ENCODE results near the gene ZBTB7C. TPM values are rescaled to one million over a fixed set of nuclear protein-coding genes. Genes with fewer than 3 reads are reported as not detected.

Gene ZBTB7C
- total RNA-seq, 1 donor from 2014 or later, result 0.11 TPM

DNA sequence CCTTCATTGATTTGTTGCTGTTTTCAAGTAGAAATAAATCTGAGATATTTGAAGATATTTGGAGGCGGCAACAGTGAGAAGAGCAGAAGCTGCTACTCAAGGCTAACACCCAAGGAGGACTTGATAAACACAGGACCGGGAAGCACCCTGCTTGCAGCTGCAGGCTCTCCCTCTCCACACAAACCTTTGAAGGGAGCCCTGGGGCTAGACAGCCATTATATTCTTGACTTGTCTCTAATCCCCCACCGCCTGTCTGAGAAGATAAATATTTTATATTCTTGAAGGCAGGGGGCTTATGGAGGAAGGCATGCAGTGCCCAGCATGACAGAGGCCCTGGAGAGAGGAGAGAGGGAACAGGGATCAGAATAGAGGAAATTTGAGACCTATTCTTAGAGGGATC, 427.9 kb downstream of the ZBTB7C start:
- H3K4me1 Mint-ChIP-seq (ENCODE audit: unreplicated experiment), result peaks cover 4% of the 10 kb centered on the region
- H3K9me3 Mint-ChIP-seq (ENCODE audit: unreplicated experiment), result no peaks in the 10 kb centered on the region
- H3K27me3 Mint-ChIP-seq (ENCODE audit: unreplicated experiment), result peaks cover 4% of the 10 kb centered on the region
- no peak for DNase-seq (ENCODE audit: extremely low spot score, unreplicated experiment)
- H3K4me3 Mint-ChIP-seq (ENCODE audit: unreplicated experiment), result no peak overlapping the region
- TF ChIP-seq, protein P1, sequence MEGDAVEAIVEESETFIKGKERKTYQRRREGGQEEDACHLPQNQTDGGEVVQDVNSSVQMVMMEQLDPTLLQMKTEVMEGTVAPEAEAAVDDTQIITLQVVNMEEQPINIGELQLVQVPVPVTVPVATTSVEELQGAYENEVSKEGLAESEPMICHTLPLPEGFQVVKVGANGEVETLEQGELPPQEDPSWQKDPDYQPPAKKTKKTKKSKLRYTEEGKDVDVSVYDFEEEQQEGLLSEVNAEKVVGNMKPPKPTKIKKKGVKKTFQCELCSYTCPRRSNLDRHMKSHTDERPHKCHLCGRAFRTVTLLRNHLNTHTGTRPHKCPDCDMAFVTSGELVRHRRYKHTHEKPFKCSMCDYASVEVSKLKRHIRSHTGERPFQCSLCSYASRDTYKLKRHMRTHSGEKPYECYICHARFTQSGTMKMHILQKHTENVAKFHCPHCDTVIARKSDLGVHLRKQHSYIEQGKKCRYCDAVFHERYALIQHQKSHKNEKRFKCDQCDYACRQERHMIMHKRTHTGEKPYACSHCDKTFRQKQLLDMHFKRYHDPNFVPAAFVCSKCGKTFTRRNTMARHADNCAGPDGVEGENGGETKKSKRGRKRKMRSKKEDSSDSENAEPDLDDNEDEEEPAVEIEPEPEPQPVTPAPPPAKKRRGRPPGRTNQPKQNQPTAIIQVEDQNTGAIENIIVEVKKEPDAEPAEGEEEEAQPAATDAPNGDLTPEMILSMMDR (IDR thresholded peaks at IDR 0.05), result no peak
- no peak overlapping the region for H3K27ac Mint-ChIP-seq (ENCODE audit: unreplicated experiment)
- H3K36me3 Mint-ChIP-seq (ENCODE audit: unreplicated experiment), result no peaks in the 10 kb centered on the region

DNA sequence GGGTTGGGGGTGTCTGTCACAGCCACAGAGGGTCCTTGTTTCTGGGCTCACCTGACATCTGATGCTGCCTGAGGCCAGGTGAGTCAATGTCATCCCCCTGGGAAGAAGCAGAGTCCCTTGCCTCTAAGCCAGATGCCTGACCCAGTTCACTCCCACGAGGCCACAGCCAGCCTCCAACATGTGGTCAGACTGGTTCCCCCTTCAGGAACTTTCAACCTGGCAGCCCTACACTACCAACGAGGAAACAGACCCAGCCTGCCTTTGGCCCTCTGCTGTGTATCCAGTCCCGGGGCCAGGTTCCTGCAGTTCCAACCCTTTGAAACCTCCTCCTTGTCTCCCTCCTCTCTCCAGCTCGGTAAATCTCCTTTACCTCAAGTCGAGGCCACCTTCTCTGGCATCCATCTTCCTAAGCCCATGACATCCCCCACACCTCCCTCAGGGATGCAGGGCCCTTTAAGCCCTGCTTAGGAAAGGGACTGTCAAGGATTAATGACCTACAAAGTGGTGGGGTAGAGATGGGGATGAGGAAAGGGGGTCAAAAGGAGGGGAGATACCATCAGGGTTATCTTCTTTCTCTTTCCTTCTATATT, 429.5 kb downstream of the ZBTB7C start:
- Mint-ChIP-seq H3K27me3 (ENCODE audit: unreplicated experiment) (peaks cover 4% of the 10 kb centered on the region), H3K27ac (ENCODE audit: unreplicated experiment) (no peak overlapping the region), H3K4me3 (ENCODE audit: unreplicated experiment) (no peak overlapping the region), H3K36me3 (ENCODE audit: unreplicated experiment) (no peaks in the 10 kb centered on the region), H3K4me1 (ENCODE audit: unreplicated experiment) (peaks cover 4% of the 10 kb centered on the region), H3K9me3 (ENCODE audit: unreplicated experiment) (no peaks in the 10 kb centered on the region)
- DNase-seq (ENCODE audit: extremely low spot score, unreplicated experiment), result no peak
- TF ChIP-seq, protein P1 (IDR thresholded peaks at IDR 0.05), result no peak

DNA sequence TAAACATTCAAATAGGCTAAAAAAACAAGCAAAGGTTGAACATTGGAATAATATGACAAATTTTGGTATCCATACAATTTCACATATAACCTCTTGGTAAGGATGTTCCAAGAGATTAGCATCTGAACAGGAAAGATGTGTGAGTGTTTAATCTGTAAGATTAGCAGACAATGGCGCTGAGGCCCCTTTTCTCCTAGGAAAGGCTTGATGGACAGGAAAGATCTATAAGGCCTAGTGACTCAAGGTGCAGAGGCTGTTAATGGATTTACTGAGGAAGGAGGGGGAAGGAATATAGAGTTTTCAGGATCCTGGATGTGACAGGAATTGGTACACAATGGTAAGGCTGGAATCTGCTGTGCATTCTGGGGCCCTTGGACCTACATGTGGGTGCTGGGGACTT, 430.6 kb downstream of the ZBTB7C start:
- H3K27me3 Mint-ChIP-seq (ENCODE audit: unreplicated experiment), result peaks cover 10% of the 10 kb centered on the region
- no peak overlapping the region for H3K4me3 Mint-ChIP-seq (ENCODE audit: unreplicated experiment)
- TF ChIP-seq, protein P1 (IDR thresholded peaks at IDR 0.05), result no peak
- H3K27ac Mint-ChIP-seq (ENCODE audit: unreplicated experiment), result no peak overlapping the region
- H3K4me1 Mint-ChIP-seq (ENCODE audit: unreplicated experiment), result peaks cover 4% of the 10 kb centered on the region
- H3K9me3 Mint-ChIP-seq (ENCODE audit: unreplicated experiment), result no peaks in the 10 kb centered on the region
- H3K36me3 Mint-ChIP-seq (ENCODE audit: unreplicated experiment), result no peaks in the 10 kb centered on the region
- no peak for DNase-seq (ENCODE audit: extremely low spot score, unreplicated experiment)

DNA sequence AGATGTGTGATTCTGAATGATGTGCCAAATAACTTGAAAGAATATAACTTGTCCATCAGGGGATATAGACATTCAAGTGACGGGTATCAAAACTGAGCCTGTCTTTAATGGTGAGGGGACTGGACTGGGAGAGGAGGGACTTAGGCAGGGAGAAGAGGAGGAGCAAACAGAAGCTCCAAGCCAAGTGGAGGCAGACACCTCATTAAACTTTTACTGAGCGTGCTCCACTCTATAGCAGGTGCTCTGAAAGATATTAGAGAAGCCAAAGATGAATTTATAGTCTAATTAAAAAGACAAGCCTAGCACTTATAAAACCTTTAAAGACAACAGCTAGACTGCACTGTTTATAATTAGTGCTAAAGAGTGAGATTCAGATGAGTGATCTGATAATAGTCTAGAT, 431.0 kb downstream of the ZBTB7C start:
- no peak for DNase-seq (ENCODE audit: extremely low spot score, unreplicated experiment)
- no peaks in the 10 kb centered on the region for H3K36me3 Mint-ChIP-seq (ENCODE audit: unreplicated experiment)
- H3K9me3 Mint-ChIP-seq (ENCODE audit: unreplicated experiment), result no peaks in the 10 kb centered on the region
- H3K4me1 Mint-ChIP-seq (ENCODE audit: unreplicated experiment), result peaks cover 5% of the 10 kb centered on the region
- no peak overlapping the region for H3K4me3 Mint-ChIP-seq (ENCODE audit: unreplicated experiment)
- H3K27me3 Mint-ChIP-seq (ENCODE audit: unreplicated experiment), result peaks cover 11% of the 10 kb centered on the region
- TF ChIP-seq, protein P1 (IDR thresholded peaks at IDR 0.05), result no peak
- H3K27ac Mint-ChIP-seq (ENCODE audit: unreplicated experiment), result no peak overlapping the region

Other genes starting within 250 kb of the ZBTB7C start
- 169 and 172 TPM in 2 replicates for gene CTIF, start 129.6 kb upstream of the ZBTB7C start, total RNA-seq

All from osteocyte (in vitro differentiated cells).